BJ (cell line): ENCODE results near the gene PDS5A. TPM values are rescaled to one million over a fixed set of nuclear protein-coding genes. Genes with fewer than 3 reads are reported as not detected.
"Not testable (repeated sequence)": the region's sequence is repeated elsewhere in the genome, so short reads cannot be mapped to it uniquely, and the experiment has no call there.

Experiments used
- CTCF ChIA-PET: fragments of 350-600 bp; formaldehyde crosslinking; extraction: SDS; loops from one replicate; lab custom pipeline; 2021; ENCODE audit warnings: antibody characterized with exemption, inconsistent platforms; lab: Yijun Ruan, JAX
- POLR2A ChIA-PET: fragments of 300-600 bp; sonication (Branson Sonifier 250); formaldehyde crosslinking; extraction: SDS; loops from one replicate; lab custom pipeline; 2021; ENCODE audit warnings: antibody characterized with exemption; lab: Charles Lee
- DNase-seq: peaks from one replicate; pipeline ENCODE4 v3.0.0-alpha.2; 2011; ENCODE audit warnings: low read depth
- H3K27me3 ChIP-seq: 2 replicates; pipeline ENCODE4 v1.6.0; 2011; ENCODE audit warnings: low read length; ENCODE audit not compliant: control insufficient read depth, insufficient read depth
- H3K36me3 ChIP-seq: 2 replicates; pipeline ENCODE4 v1.5.1; 2011; ENCODE audit warnings: low read length; ENCODE audit not compliant: control insufficient read depth, insufficient read depth
- H3K4me3 ChIP-seq: 2 replicates; pipeline ENCODE4 v1.5.1; 2011; ENCODE audit warnings: low read depth, mild to moderate bottlenecking, control low read depth, low read length
- polyA plus RNA-seq: library from polyadenylated mRNA; depleted of rRNA; stranded (reverse); fragments of >200 nt; gene quantifications from 2 replicates; pipeline ENCODE4 v1.2.3, GENCODE V29; 2011; rRNA removed
- small RNA-seq: library from RNA; depleted of rRNA; stranded (forward); fragments of <200 nt; gene quantifications from one replicate; pipeline ENCODE3, GENCODE V24; 2012; ENCODE audit warnings: low replicate concordance, low read depth; ENCODE audit not compliant: insufficient read length
- TF ChIP-seq, protein P1 (sequence below): IDR thresholded peaks from 2 replicates; pipeline ENCODE4 v1.5.1; 2011; ENCODE audit warnings: low read depth, mild to moderate bottlenecking, control low read depth, inconsistent platforms, low read length, moderate library complexity; ENCODE audit not compliant: insufficient read depth

Gene PDS5A
- polyA plus RNA-seq, 1 experiment = 17.8 TPM

DNA sequence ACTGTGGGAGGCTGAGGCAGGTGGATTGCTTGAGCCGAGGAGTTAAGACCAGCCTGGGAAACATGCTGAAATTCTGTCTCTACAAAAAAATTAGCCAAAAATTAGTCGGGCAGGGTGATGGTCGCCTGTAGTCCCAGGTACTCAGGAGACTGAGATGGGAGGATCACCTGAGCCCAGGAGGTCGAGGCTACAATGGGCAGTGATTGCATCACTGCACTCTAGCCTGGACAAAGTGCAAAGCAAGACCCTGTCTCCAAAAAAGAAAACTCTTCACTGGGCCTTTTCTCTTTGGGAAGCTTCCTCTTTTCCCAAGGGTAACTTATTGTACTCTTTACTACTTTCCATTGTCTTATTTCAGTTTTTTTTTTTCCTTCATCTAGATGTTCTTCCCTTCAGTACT is 190.9 kb downstream of the PDS5A start:
- CTCF ChIA-PET = interaction anchor here (1.3 kb wide), 1 partner anchor 10 kb away, joined by 3 read pairs; no protein-coding TSS in a partner anchor
- Histone ChIP-seq H3K27me3 (no peaks in the 10 kb centered on the region), H3K36me3 (no peaks in the 10 kb centered on the region), H3K4me3 (no peak overlapping the region)
- POLR2A ChIA-PET = no interaction called here
- TF ChIP-seq, protein P1, sequence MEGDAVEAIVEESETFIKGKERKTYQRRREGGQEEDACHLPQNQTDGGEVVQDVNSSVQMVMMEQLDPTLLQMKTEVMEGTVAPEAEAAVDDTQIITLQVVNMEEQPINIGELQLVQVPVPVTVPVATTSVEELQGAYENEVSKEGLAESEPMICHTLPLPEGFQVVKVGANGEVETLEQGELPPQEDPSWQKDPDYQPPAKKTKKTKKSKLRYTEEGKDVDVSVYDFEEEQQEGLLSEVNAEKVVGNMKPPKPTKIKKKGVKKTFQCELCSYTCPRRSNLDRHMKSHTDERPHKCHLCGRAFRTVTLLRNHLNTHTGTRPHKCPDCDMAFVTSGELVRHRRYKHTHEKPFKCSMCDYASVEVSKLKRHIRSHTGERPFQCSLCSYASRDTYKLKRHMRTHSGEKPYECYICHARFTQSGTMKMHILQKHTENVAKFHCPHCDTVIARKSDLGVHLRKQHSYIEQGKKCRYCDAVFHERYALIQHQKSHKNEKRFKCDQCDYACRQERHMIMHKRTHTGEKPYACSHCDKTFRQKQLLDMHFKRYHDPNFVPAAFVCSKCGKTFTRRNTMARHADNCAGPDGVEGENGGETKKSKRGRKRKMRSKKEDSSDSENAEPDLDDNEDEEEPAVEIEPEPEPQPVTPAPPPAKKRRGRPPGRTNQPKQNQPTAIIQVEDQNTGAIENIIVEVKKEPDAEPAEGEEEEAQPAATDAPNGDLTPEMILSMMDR = no peak
- no peak for DNase-seq

DNA sequence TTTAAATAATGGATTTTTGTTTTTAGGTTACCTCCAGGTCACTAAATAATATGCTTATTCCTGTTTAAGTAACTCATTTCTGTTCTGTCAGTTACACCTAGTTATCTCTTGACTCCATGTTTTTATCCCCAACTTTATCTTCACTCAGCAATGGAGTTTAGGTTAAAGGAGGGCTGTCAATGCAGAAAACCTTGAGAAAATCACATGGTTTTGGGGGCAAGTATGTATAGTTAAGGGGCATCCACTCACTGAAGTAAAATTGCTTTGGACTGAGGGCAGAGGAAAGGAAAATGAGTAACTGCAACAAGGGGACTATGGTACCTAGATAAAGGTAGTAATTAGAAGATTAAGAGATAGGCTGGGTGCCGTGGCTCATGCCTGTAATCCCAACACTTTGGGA is 192.6 kb downstream of the PDS5A start:
- ChIA-PET POLR2A (no interaction called here), CTCF (no interaction called here)
- DNase-seq = no peak
- Histone ChIP-seq H3K4me3 (no peak overlapping the region), H3K36me3 (no peaks in the 10 kb centered on the region), H3K27me3 (no peaks in the 10 kb centered on the region)
- TF ChIP-seq, protein P1 = no peak

DNA sequence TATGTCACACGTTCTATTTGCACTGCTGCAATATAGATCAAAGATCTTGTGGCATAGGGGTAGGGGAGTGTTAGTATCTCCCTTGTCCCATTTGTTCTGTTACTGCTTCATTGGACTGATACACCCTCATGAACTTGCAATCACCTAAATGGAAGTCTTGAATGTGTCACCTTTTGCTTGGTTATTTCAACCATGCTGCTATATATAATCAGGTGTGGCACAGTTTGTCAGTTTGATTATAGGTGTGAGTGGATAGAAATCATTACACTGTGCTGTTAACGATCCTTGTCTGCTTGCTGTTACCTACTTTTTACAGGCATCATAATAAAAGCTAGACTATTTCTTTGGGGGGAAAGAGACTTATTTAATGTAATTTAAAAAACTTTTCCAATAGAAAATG is 195.7 kb downstream of the PDS5A start:
- DNase-seq, POLR2A ChIA-PET, H3K4me3 ChIP-seq, H3K27me3 ChIP-seq, H3K36me3 ChIP-seq: not testable (repeated sequence)
- CTCF ChIA-PET = interaction anchor here (2.0 kb wide), 1 partner anchor 13 kb away, joined by 4 read pairs; no protein-coding TSS in a partner anchor

Small RNA genes within 50 kb of the gene (small RNA-seq; reads per million reads assigned to genes)
- not detected for gene RNA5SP159

Other genes starting within 250 kb of the PDS5A start
- 1.5 and 2.3 TPM in 2 replicates for gene N4BP2, start 78.9 kb upstream of the PDS5A start, polyA plus RNA-seq
- gene RHOH, start 219.1 kb upstream of the PDS5A start, polyA plus RNA-seq = not detected in 2 replicates